Neural cell (in vitro differentiated cells): ENCODE data around the gene AP3S1. TPM values are rescaled to one million over a fixed set of nuclear protein-coding genes. Genes with fewer than 3 reads are reported as not detected.
A peak's percentile ranks its signal among the peaks of the same experiment; 100 is the strongest.

Experiments
- H2AFZ ChIP-seq: fragments of 200-600, 300-800 bp; sonication (generic), shearing (Covaris generic); 2 replicates; pipeline ENCODE4 v1.6.0; 2014; ENCODE audit warnings: low read depth, mild to moderate bottlenecking, antibody characterized with exemption, low read length, moderate library complexity
- H3F3A ChIP-seq: fragments of 200-600 bp; shearing (Covaris generic); 2 replicates; pipeline ENCODE4 v1.6.1; 2016; ENCODE audit warnings: mild to moderate bottlenecking, moderate library complexity, mixed read lengths, antibody characterized with exemption, low read length; ENCODE audit not compliant: insufficient read depth, poor library complexity, severe bottlenecking
- H3K27ac ChIP-seq: fragments of 200-600, 300-800 bp; sonication (generic), shearing (Covaris generic); 2 replicates; pipeline ENCODE4 v1.5.1; 2014; ENCODE audit warnings: mild to moderate bottlenecking, low read length, moderate library complexity
- H3K27me3 ChIP-seq: fragments of 300-800, 200-600 bp; sonication (generic), shearing (Covaris generic); 2 replicates; pipeline ENCODE4 v1.6.0; 2014; ENCODE audit warnings: mild to moderate bottlenecking, low read depth, low read length, moderate library complexity; ENCODE audit not compliant: insufficient read depth
- H3K36me3 ChIP-seq: fragments of 300-800, 200-600 bp; sonication (generic), shearing (Covaris generic); 2 replicates; pipeline ENCODE4 v1.5.1; 2014; ENCODE audit warnings: mild to moderate bottlenecking, antibody characterized with exemption, low read length, moderate library complexity; ENCODE audit not compliant: insufficient read depth
- H3K4me2 ChIP-seq: fragments of 300-800, 200-600 bp; sonication (generic), shearing (Covaris generic); 2 replicates; pipeline ENCODE4 v1.6.0; 2014; ENCODE audit warnings: mild to moderate bottlenecking, low read length
- H3K4me3 ChIP-seq: fragments of 300-800, 200-600 bp; sonication (generic), shearing (Covaris generic); 2 replicates; pipeline ENCODE4 v1.5.1; 2014; ENCODE audit warnings: mild to moderate bottlenecking, low read length, moderate library complexity
- H3K79me2 ChIP-seq: fragments of 200-600 bp; shearing (Covaris generic); replicated peaks from 2 replicates; pipeline ENCODE4 v1.6.0; 2014; ENCODE audit warnings: mild to moderate bottlenecking, low read length, moderate library complexity; ENCODE audit not compliant: insufficient read depth
- H3K9ac ChIP-seq: fragments of 300-800, 200-600 bp; sonication (generic), shearing (Covaris generic); 2 replicates; pipeline ENCODE4 v1.6.1; 2016; ENCODE audit warnings: mild to moderate bottlenecking, low read length, mixed read lengths
- H3K9me2 ChIP-seq: fragments of 200-600 bp; shearing (Covaris generic); 2 replicates; pipeline ENCODE4 v1.6.1; 2016; ENCODE audit warnings: mild to moderate bottlenecking, low read length, mixed read lengths; ENCODE audit not compliant: insufficient read depth
- H3K9me3 ChIP-seq: fragments of 200-600, 300-800 bp; sonication (generic), shearing (Covaris generic); 2 replicates; pipeline ENCODE4 v1.6.1; 2016; ENCODE audit warnings: mild to moderate bottlenecking, mixed run types, low read length, moderate library complexity, mixed read lengths
- H4K20me1 ChIP-seq: fragments of 200-600 bp; shearing (Covaris generic); 2 replicates; pipeline ENCODE4 v1.6.1; 2016; ENCODE audit warnings: mild to moderate bottlenecking, mixed run types; ENCODE audit not compliant: insufficient read depth
- EP300 ChIP-seq: fragments of 450-650 bp; conservative IDR thresholded peaks from 2 replicates; pipeline ENCODE4 v1.6.1; 2014; ENCODE audit warnings: antibody characterized with exemption, mild to moderate bottlenecking, moderate library complexity; ENCODE audit not compliant: poor library complexity, severe bottlenecking
- EZH2 ChIP-seq: fragments of 200-600, 300-800 bp; shearing (Covaris generic), sonication (generic); IDR thresholded peaks from 2 replicates; pipeline ENCODE4 v1.6.1; 2014; ENCODE audit warnings: antibody characterized with exemption, low read length, borderline replicate concordance, mild to moderate bottlenecking; ENCODE audit not compliant: insufficient read depth, poor library complexity, severe bottlenecking
- MXI1 ChIP-seq: fragments of 450-650 bp; conservative IDR thresholded peaks from 2 replicates; pipeline ENCODE4 v1.6.1; 2014; ENCODE audit warnings: antibody characterized with exemption, mild to moderate bottlenecking; ENCODE audit not compliant: poor library complexity, severe bottlenecking
- POLR2AphosphoS5 ChIP-seq: IDR thresholded peaks from 2 replicates; pipeline ENCODE4 v1.6.1; 2012
- RAD21 ChIP-seq: fragments of 450-650 bp; conservative IDR thresholded peaks from 2 replicates; pipeline ENCODE4 v1.6.1; 2014; ENCODE audit warnings: antibody characterized with exemption, mild to moderate bottlenecking, moderate library complexity
- SMC3 ChIP-seq: fragments of 450-650 bp; conservative IDR thresholded peaks from 2 replicates; pipeline ENCODE4 v1.6.1; 2014; ENCODE audit warnings: antibody characterized with exemption, mild to moderate bottlenecking, moderate library complexity; ENCODE audit not compliant: poor library complexity
- TAF1 ChIP-seq: IDR thresholded peaks from 2 replicates; pipeline ENCODE4 v1.6.1; 2012; ENCODE audit warnings: low read depth
- polyA plus RNA-seq: library from polyadenylated mRNA; depleted of rRNA; stranded (reverse); fragments of >200 nt; gene quantifications from 2 replicates; pipeline ENCODE4 v1.2.3, GENCODE V29; 2014
- TF ChIP-seq, protein P1 (sequence below): IDR thresholded peaks from 2 replicates; pipeline ENCODE4 v1.6.1; 2012; ENCODE audit warnings: borderline replicate concordance
- TF ChIP-seq, protein P2 (sequence below): fragments of 450-650 bp; IDR thresholded peaks from 2 replicates; pipeline ENCODE4 v1.5.1; 2014; ENCODE audit warnings: antibody characterized with exemption, mild to moderate bottlenecking, moderate library complexity; ENCODE audit not compliant: poor library complexity, severe bottlenecking

Gene AP3S1
- polyA plus RNA-seq, 1 donor from 2014 or later, result 207 TPM

DNA sequence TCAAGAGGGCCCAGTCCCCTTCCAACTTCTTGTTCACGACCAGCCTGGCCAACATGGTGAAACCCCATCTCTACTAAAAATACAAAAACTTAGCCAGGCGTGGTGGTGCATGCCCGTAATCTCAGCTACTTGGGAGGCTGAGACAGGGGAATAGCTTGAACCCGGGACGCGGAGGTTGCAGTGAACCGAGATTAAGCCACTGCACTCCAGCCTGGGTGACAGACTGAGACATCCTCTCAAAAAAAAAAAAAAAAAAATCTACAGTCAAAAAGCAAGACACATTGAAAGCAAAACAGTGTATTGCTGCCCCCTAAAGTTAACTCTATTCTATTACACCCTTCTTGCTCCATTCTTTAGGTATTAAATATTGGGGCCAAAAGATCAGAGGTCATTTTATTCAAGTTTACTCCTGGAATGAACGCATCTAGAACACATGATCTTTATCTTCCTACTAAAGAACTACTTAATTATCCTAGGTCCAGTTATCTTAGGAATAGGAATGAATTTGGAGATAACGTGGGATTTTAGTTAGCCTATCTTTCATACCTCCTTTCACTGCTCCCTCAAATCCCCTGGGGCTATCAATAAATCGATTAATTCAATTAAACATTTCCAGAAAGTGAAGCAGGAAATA, 2.7 kb upstream of the AP3S1 start:
- Histone ChIP-seq H3K79me2 (peaks cover 48% of the 10 kb centered on the region), H4K20me1 (no peaks in the 10 kb centered on the region), H3K27me3 (no peaks in the 10 kb centered on the region), H2AFZ (no peak overlapping the region), H3K4me3 (peak overlapping the region; percentile 80), H3K9me2 (no peaks in the 10 kb centered on the region), H3F3A (no peaks in the 10 kb centered on the region), H3K27ac (no peak overlapping the region), H3K9ac (no peak overlapping the region), H3K4me2 (no peak overlapping the region), H3K36me3 (no peaks in the 10 kb centered on the region), H3K9me3 (no peaks in the 10 kb centered on the region)
- peak; percentile 72 for TF ChIP-seq SMC3
- TF ChIP-seq, protein P1, sequence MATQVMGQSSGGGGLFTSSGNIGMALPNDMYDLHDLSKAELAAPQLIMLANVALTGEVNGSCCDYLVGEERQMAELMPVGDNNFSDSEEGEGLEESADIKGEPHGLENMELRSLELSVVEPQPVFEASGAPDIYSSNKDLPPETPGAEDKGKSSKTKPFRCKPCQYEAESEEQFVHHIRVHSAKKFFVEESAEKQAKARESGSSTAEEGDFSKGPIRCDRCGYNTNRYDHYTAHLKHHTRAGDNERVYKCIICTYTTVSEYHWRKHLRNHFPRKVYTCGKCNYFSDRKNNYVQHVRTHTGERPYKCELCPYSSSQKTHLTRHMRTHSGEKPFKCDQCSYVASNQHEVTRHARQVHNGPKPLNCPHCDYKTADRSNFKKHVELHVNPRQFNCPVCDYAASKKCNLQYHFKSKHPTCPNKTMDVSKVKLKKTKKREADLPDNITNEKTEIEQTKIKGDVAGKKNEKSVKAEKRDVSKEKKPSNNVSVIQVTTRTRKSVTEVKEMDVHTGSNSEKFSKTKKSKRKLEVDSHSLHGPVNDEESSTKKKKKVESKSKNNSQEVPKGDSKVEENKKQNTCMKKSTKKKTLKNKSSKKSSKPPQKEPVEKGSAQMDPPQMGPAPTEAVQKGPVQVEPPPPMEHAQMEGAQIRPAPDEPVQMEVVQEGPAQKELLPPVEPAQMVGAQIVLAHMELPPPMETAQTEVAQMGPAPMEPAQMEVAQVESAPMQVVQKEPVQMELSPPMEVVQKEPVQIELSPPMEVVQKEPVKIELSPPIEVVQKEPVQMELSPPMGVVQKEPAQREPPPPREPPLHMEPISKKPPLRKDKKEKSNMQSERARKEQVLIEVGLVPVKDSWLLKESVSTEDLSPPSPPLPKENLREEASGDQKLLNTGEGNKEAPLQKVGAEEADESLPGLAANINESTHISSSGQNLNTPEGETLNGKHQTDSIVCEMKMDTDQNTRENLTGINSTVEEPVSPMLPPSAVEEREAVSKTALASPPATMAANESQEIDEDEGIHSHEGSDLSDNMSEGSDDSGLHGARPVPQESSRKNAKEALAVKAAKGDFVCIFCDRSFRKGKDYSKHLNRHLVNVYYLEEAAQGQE, result no peak
- no peak for TF ChIP-seq MXI1
- TF ChIP-seq POLR2AphosphoS5, result no peak
- no peak for TF ChIP-seq EP300
- TF ChIP-seq TAF1, result no peak
- TF ChIP-seq, protein P2, sequence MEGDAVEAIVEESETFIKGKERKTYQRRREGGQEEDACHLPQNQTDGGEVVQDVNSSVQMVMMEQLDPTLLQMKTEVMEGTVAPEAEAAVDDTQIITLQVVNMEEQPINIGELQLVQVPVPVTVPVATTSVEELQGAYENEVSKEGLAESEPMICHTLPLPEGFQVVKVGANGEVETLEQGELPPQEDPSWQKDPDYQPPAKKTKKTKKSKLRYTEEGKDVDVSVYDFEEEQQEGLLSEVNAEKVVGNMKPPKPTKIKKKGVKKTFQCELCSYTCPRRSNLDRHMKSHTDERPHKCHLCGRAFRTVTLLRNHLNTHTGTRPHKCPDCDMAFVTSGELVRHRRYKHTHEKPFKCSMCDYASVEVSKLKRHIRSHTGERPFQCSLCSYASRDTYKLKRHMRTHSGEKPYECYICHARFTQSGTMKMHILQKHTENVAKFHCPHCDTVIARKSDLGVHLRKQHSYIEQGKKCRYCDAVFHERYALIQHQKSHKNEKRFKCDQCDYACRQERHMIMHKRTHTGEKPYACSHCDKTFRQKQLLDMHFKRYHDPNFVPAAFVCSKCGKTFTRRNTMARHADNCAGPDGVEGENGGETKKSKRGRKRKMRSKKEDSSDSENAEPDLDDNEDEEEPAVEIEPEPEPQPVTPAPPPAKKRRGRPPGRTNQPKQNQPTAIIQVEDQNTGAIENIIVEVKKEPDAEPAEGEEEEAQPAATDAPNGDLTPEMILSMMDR, result peak; percentile 72
- no peak for TF ChIP-seq EZH2
- TF ChIP-seq RAD21, result peak; percentile 71

DNA sequence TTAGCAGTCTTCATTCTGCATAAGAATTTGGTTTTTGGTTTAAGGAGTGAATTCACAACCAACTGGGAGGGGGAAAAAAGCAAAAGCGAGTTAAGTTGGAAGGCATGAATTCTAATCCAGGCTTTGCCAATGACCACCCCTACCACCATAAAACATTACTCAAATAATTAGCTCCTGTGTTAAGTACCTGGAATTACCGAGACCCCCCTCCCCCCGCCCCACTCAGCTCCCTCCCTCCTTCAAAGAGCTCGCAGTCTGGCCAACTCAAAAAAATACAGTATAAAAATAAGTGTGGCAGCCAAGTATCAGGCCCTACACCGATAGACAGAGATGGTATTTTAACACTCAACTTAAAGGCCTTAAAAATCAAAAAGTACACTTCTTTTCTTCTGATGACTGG, 862 bp upstream of the AP3S1 start:
- Histone ChIP-seq H3K36me3 (no peaks in the 10 kb centered on the region), H3K9me2 (no peaks in the 10 kb centered on the region), H2AFZ (peak overlapping the region; percentile 78), H4K20me1 (no peaks in the 10 kb centered on the region), H3F3A (no peaks in the 10 kb centered on the region), H3K4me3 (peak overlapping the region; percentile 80), H3K27me3 (no peaks in the 10 kb centered on the region), H3K4me2 (peak overlapping the region; percentile 69), H3K9me3 (no peaks in the 10 kb centered on the region), H3K9ac (peak overlapping the region; percentile 78), H3K79me2 (peaks cover 66% of the 10 kb centered on the region), H3K27ac (peak overlapping the region; percentile 78)
- TF ChIP-seq EZH2, result no peak
- no peak for TF ChIP-seq EP300
- TF ChIP-seq MXI1, result no peak
- TF ChIP-seq TAF1, result no peak
- no peak for TF ChIP-seq POLR2AphosphoS5
- TF ChIP-seq RAD21, result no peak
- TF ChIP-seq, protein P2, result no peak
- no peak for TF ChIP-seq SMC3
- TF ChIP-seq, protein P1, result no peak
